ENCODE measurements around the gene MVB12B. TPM values are rescaled to one million over a fixed set of nuclear protein-coding genes. Genes with fewer than 3 reads are reported as not detected.

Gene MVB12B
- total and polyA plus RNA-seq, 2 of the 4 experiments (the other 2 are of a cell fraction) = 2.0 to 4.0 TPM

DNA sequence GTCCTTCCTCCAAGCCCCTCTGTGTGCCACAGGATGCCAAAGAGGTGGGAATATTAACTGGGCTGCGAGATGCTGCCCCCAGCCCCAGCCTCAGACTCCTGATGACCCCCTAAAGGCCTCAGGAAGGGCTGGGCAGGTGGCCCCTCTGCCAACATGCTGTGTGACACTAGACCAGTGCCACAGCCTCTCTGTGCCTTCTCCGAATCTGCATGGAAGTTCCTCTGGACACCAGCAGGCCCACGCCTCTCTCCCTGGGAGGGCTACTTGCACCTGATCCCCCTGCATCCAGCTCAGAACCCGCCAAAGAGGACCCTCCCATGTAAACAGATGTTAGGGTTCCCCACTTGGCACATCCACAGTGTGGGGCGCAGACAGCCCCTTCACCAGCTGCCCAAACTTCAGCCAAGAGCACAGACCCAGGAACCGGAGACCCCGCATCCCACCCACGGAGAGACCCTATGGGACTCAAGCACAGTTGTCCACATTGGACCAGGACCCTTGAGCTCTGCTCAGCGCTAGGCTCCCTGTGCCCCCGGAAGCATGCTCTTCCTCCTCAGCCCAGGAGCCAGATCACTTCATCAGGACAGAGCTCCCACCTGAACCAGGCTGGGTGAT lies 195.5 kb downstream of the MVB12B start:
- Histone ChIP-seq H3K4me3 (ENCODE audit: insufficient read depth, low read depth, low read length) (no peak overlapping the region), H3K56ac (ENCODE audit: extremely low read depth, insufficient read depth, low read length) (no peak overlapping the region), H2AK9ac (replicated peaks; ENCODE audit: low read depth, low read length, poor library complexity) (no peak overlapping the region), H2BK20ac (ENCODE audit: low read depth, low read length) (no peak overlapping the region), H4K8ac (ENCODE audit: low read depth in 2 of 2, low read length in 2 of 2) (no peak overlapping the region), H4K91ac (ENCODE audit: insufficient read depth, low read depth, low read length) (no peak overlapping the region), H3K14ac (replicated peaks; ENCODE audit: low read depth, low read length) (no peak overlapping the region), H3K36me3 (ENCODE audit: control insufficient read depth, insufficient read depth, low read length) (no peaks in the 10 kb centered on the region), H3K18ac (ENCODE audit: low read depth, low read length) (no peak overlapping the region), H3K4me1 (ENCODE audit: control insufficient read depth, insufficient read depth, low read length) (peaks cover 2% of the 10 kb centered on the region; the same call in 1 of the 2 replicates), H3K23ac (ENCODE audit: low read depth, low read length) (no peak overlapping the region), H4K5ac (ENCODE audit: low read depth, low read length) (no peak overlapping the region), H3K4me2 (ENCODE audit: low read depth, low read length) (no peak overlapping the region), H3K9me3 (ENCODE audit: control insufficient read depth, insufficient read depth, low read length) (no peaks in the 10 kb centered on the region), H3K79me1 (ENCODE audit: low read depth in 1 of 2, low read length in 2 of 2) (no peaks in the 10 kb centered on the region), H2AK5ac (ENCODE audit: low read depth, low read length) (no peak overlapping the region), H2BK120ac (ENCODE audit: low read depth, low read length) (no peak overlapping the region), H3K9ac (ENCODE audit: low read depth, low read length) (no peak overlapping the region), H2AFZ (replicated peaks; ENCODE audit: low read length, poor library complexity) (no peak overlapping the region), H2BK15ac (ENCODE audit: low read depth, low read length) (no peak overlapping the region), H3K4ac (ENCODE audit: low read depth, low read length) (no peak overlapping the region), H2BK5ac (ENCODE audit: low read depth, low read length, poor library complexity, severe bottlenecking) (no peak overlapping the region), H3K9me1 (ENCODE audit: insufficient read depth, low read length) (no peaks in the 10 kb centered on the region), H3K27me3 (ENCODE audit: control insufficient read depth, insufficient read depth, low read length) (peaks cover 81% of the 10 kb centered on the region), H4K20me1 (ENCODE audit: insufficient read depth, low read length) (no peaks in the 10 kb centered on the region), H3K27ac (ENCODE audit: insufficient read depth, low read length) (no peak overlapping the region)
- intact Hi-C loops (cut with micrococcal nuclease) = loop anchor here (10.0 kb wide), 1 partner anchor 353 kb away; no protein-coding TSS in a partner anchor
- POLR2A ChIA-PET (ENCODE audit: unreplicated experiment) = no interaction called here
- no peak for TF ChIP-seq NFE2L2 (IDR thresholded peaks at IDR 0.05; ENCODE audit: low read depth, low read length)
- no TSS peak for BruUV-seq (replicated peaks)
- no peak for DNase-seq
- in situ Hi-C loops (cut with MboI; ENCODE audit: low sequenced_read_pairs) = no loop called here
- no peak for ATAC-seq (ENCODE audit: low read depth)
- dilution Hi-C loops (cut with HindIII; ENCODE audit: low sequenced_read_pairs, unreplicated experiment) = no loop called here
- 53% methylated on average over 4 of the region's 10 CpGs; no CpG with 5 or more reads in 1 of the 2 experiments for WGBS, 2 experiments (ENCODE audit: extremely low coverage in 2 of 2, insufficient read length in 1 of 2)
- CTCF ChIA-PET = no interaction called here
